HK-2 (cell line): ENCODE data around the gene ABLIM3.
"Not testable (repeated sequence)": the region's sequence is repeated elsewhere in the genome, so short reads cannot be mapped to it uniquely, and the experiment has no call there.

ENCODE experiments used
- DNase-seq: peaks from one replicate; pipeline ENCODE4 v3.0.0-alpha.2; 2018; ENCODE audit not compliant: unreplicated experiment

The ABLIM3 gene

GRCh38 chr5:149257889-149258705 is 116.8 kb downstream of the ABLIM3 start:
- DNase-seq, result peak; percentile 51

DNA sequence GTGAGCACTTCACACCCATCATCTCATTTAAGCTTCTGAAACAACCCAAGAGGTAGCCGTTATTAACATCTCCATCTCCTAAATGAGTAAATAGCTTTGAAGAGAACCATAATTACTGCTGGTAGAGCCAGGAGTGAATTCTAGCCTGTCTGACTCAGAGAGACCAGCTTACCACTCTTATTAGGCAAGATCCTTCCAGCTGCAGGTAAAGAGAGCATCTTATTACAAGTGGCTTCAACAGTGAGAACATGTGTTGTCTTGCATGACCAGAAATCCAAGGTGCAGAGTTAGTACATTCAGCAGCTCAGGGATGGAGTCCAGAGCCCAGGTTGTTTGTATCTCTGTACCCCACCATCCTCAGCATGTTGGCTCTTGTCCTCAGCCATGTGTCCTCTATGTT is 119.5 kb downstream of the ABLIM3 start:
- DNase-seq, result no peak

DNA sequence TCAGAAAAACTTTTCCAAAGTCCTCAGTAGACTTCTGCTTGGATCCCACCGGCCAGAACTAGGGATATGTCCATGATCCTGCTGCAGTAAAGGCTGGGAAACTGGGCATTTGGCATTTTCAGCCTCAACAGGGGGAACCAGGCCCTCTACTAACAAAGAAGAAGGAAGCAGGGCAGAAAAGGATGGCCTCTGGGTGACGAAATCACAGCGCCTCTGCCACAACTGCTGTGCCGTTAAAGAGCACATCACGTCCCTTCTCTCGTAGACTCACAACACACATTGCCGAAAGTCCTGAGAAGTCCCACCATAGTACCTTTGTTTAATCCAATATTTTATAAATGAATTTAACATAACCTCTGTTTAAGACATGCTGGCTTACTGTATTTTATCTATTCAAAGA is 120.0 kb downstream of the ABLIM3 start:
- no peak for DNase-seq

- no peak for DNase-seq
These were observed 121.0 kb downstream of the ABLIM3 start for GRCh38 chr5:149262315-149262714.

- no peak for DNase-seq
These were observed 123.3 kb downstream of the ABLIM3 start for GRCh38 chr5:149264439-149265067.

DNA sequence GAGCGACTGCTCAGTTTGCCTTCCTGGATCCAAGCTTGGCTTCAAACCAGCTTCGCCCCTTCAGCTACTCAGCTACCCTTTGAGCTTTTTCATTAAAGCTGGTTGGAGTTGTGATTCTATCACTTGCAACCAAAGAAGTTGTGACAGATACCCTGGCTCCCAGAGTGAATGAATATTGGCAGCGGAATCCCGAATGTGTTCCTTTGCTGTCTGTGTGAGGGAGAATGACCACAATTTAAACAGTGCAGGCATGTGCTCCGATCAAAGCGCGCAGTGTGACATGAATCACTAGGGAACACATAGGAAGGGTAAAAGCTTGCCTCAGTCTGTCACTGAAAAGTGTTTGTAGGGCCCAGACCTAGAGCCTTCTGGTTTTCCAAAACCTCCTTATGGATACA is 123.8 kb downstream of the ABLIM3 start:
- DNase-seq, result no peak

- DNase-seq, result no peak
These were observed 124.3 kb downstream of the ABLIM3 start for GRCh38 chr5:149265597-149265996.

GRCh38 chr5:149267241-149267973 is 126.1 kb downstream of the ABLIM3 start:
- no peak for DNase-seq

GRCh38 chr5:149268928-149269557 is 127.8 kb downstream of the ABLIM3 start:
- no peak for DNase-seq

GRCh38 chr5:149271195-149271715 is 130.0 kb downstream of the ABLIM3 start:
- DNase-seq, result no peak

GRCh38 chr5:149271716-149272563 is 130.6 kb downstream of the ABLIM3 start, which contains the start of gene AFAP1L1:
AFAP1L1 (plus strand) TSS chr5:149271859; CDS start chr5:149271969, 110 bp downstream.
- peak; percentile 62 for DNase-seq

GRCh38 chr5:149272781-149273180 is 131.5 kb downstream of the ABLIM3 start:
- DNase-seq, result not testable (repeated sequence)

DNA sequence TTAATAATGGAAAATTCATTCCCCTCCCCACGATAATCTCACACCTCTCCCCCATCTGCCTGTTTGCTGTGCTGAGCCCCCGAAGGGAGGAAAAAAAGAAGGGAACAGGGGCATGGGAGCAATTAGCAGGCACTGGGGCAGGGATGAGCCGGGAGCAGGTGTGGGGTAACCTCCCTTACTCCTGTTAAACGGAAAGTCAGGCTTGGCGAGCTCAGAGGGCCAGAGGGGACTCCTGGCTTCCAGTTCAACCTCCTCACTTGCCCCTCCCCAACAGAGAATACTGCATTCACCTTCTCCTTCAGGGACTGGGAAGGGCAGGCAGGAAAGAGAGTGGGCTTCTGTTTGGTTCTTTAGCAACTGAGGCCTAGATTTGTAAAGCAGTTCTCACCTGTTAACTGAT is 131.9 kb downstream of the ABLIM3 start:
- no peak for DNase-seq

DNA sequence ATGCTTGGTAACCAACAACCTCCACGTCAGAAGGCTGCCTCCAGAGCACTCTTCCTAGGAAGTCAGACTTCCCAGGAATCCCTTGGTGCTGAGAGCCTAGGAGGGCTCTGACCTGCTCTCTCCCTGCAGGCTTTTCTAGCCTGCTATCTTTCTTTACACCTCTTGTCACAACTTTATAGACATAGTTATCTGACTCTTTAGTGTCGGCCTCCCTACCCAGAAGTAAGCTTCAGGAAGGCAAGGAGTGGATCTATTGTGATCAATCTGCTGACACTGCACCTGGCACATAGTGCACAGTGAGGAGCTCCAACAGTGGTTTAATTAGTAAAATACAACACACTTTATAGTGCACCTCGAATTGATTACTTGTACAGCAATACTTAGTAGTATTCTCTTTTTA is 132.7 kb downstream of the ABLIM3 start:
- DNase-seq, result no peak

- DNase-seq, result no peak
These were observed 133.6 kb downstream of the ABLIM3 start for GRCh38 chr5:149274939-149275338.

DNA sequence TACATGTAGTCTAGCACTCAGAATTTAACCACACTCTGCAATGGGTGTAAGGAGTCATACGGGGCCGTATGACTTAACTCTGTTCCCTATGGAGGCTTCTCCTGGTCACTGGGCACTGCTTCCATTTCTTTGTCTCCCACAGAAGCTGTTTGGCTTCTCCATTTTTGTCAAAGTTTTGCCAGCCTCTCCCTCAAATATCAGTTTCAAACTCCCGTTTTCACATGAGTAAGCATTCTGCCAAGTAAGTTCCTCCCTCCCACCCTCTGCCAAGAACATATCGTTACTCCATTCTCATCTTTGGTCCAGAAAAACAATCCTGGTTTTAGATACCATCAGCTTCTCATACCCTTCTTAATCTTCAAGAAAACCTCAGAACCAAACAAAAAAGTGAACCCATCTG is 136.5 kb downstream of the ABLIM3 start:
- DNase-seq, result no peak

DNA sequence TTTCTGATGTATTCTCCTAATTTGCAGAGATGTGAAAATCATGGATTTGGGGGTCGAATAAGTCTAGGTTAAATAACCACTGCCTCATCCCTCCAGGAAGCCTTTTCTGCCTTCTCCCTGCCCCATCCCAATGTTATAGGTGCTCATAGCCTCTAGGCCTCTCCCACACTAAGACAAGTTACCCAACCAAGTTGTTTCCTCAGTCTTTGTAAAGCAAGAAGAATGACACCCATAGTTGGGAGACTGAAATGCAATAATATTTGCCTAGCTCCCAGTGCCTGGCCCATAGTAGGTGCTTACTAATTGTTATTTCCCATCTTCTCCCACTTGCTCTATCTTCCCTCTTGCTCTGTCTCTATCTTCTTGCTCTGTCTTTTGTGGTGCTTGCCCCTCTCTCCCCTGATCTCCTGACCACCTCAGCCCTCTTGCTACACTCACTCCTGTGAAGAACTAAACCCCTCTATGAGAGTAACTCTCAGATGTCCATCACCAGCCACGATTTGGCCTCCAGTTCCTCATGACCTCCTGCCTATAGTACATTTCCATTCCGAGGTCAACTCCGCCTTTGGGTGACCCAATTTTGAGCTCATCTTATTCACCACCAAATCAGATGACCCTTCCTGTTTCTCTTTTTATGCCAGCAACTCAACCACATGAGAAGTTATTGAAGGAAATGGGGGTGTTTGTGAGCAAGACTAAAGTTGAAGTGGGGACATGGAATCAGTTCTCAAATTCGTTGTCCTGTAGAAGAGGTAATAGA is 137.3 kb downstream of the ABLIM3 start:
- no peak for DNase-seq

- DNase-seq, result no peak
These were observed 138.4 kb downstream of the ABLIM3 start for GRCh38 chr5:149279661-149280060.

DNA sequence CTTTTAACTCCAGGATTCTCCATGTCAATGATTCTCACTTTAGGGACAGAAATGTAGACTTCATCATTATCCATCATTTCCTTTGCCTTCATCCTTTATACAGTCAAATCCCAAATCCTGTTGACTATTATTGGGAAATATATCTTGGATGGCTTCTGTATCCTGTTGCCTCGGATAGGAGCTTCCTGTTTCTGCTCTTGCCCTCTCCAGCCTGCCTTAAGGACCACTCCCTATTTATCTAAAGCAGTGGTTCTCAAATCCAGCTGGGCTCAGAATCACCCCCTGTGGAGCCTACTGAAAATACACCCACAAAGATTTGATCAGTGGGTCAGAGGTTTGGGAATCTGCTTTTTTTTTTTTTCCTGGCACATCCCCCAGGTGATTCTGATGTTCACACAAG is 138.8 kb downstream of the ABLIM3 start:
- DNase-seq, result no peak

DNA sequence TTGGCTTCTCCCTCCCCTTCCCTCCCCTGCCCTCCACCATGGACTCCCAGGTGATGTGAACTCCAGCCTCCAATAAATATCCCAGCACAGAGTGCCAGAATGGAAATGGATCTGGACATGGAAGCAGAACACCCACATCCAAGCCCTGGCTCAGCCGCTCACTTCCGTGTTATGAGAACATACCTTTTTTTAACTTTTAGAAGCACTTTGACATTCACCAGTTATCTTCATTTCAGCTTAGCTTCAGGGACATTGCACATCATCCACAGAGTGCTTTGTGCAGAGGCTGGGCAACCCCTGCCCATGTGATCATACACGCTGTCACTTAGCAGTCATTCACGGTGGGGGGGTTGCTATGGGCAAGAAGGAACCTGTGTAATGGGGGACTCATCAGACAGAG is 139.5 kb downstream of the ABLIM3 start:
- DNase-seq, result no peak
